NCI-H82 (cell line): Measurements from ENCODE around the gene DDX1.
A peak's percentile ranks its signal among the peaks of the same experiment; 100 is the strongest.

Experiments
- DNase-seq: peaks from one replicate; lab custom pipeline; 2025; lab: John Stamatoyannopoulos, UW

The DDX1 gene

GRCh38 chr2:15664273-15665066, 72.8 kb downstream of the DDX1 start:
- no peak for DNase-seq

DNA sequence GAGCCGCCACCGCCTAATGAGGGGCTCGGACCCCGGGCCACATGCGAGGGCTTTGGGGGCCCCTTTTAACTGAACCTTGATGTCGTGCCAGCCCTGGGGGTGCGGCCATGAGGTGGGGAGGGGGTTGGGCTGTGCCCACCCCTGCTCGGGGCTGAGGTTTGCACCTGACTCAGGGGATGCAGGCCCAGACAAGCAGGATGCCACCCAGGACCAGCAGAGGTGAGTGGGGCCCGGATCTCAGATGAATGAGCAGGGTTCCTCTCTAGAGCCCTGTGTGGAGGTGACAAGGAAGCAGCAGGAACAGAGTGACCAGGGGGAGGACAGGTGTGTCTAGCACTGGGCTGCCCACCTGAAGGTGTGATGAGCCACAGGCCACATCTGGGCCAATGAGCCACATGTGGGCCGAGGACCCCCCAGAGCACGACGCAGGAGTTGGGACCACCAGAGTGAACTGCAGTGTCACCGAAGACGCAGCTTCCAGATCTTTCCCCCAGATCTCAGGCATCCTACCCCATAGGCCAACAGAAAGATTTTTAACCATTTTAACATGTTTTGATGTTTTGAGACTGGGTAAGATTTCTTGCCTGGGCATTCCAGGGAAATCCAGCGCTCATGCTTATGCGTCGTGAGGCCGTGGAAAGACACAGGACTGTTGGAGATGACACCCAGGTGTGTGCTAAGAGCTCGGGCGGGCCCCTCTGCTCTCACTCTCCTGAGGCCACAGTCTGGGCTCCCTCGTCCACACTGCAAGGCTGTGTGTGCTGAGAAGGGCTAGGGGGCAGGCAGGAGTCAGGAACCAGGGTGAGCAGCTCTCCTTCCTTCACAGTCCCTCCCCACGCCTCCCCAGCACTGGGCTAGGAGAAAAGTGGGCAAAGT, 73.6 kb downstream of the DDX1 start:
- no peak for DNase-seq

DNA sequence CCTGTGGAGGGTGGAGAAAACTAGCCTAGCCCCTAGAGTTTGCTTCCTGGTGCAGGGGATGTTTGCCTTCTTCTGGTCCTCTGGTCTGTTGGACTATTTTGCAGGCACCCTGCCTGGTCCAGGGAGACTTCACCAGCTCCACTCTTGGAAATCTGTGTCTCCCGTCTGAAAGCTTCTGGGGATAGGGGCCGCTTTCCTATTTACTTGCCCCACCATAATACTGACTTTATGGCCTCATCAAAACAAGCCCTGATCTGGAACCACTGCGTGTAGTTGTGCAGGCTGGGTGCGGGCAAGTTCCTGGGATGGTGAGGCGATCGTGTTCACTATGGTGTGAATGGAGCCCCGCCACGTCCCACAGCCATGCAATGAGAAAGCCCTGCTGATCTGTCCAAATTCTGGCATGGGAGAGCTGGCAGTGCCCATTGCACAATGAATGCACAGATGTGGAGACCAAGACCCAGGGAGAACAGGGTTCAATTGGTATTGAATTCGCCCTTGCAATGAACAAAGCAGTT, 74.3 kb downstream of the DDX1 start:
- no peak for DNase-seq

- DNase-seq: no peak
Observed at GRCh38 chr2:15666861-15667808, 75.5 kb downstream of the DDX1 start.

GRCh38 chr2:15667809-15668556, 76.3 kb downstream of the DDX1 start:
- DNase-seq: peak; percentile 72

GRCh38 chr2:15668611-15669305, 77.1 kb downstream of the DDX1 start:
- DNase-seq: peak; percentile 84

DNA sequence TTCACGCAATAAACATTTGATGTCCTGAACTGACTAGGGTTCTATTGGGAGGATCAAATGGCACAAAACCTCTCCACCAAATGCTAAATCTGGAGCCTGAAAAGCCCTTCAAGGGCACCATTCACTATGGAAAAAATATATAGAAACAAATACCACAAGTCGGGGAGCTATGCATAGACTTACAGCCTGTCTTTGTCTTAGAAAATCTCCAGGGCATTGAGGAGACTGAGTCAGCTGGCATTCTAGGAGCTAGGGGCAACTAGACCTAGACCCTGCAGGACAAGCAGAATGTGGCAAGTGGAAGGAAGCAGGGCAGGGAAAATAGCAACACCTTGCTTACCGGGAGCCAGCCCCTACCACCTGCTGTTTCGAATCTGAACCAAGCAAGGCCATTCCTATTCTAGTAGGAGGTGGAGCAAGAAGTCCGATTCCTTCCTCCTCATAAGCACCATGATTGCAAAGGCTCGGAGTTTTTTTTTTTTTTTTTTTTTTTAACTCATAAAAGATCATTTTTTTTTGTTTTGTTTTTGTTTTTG, 77.8 kb downstream of the DDX1 start:
- DNase-seq: no peak

GRCh38 chr2:15670469-15670868, 78.8 kb downstream of the DDX1 start:
- no peak for DNase-seq

- no peak for DNase-seq
Observed at GRCh38 chr2:15670981-15671380, 79.3 kb downstream of the DDX1 start.

DNA sequence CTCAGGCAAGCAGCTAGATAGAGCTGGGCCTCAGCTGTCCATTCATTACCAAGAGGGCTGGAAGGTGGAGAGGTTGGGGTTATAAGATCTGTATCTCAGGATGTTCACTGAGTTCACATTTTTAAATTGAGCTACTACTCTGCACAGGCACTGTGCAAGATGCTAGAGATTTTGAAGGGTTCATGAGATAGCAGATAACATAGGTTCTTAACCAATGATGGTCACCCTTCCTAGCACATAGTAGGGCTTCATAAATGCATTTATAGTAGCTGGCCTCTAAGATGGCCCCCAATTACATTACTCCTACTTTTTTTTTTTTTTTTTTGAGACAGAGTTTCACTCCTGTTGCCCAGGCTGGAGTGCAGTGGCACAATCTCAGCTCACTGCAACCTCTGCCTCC, 79.7 kb downstream of the DDX1 start:
- DNase-seq: no peak

DNA sequence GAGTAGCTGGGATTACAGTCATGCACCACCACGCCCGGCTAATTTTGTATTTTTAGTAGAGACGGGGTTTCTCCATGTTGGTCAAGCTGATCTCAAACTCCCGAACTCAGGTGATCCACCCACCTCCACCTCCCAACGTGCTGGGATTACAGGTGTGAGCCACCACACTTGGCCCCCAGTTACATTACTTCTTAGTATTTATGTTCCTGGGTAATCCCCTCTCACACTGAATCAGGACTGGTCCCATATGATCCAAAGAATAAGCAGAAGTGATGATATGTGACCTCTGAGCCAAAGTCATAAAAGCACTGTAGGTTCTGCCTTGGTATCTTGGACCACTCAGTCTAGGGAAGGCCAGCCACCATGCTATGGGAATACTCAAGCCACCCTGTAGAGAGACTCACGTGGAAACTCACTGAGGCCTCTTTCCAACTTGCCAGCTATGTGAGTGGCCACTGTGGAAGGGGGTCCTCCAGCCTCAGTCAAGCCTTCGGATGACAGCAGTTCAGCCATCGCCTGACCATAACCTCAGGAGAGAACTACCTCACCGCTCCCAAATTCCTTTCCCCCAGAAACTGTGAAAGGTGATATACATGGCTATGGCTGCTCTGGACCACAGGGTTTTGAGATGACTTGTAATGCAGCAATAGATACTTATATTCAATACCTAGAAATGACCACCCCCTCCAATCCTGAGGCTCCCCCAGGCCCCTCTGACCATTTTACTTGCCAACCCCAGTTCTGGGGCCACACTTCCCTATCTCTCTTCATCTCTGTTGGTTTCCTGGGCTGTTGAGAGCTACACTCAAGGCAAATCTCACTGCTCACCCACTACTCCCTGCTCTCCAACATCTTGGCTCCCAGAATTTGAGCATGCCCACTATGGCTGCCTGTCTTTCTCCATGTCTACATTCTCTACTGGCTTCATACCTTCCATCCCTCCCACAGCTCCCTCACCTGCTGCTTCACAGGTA, 80.5 kb downstream of the DDX1 start:
- no peak for DNase-seq

DNA sequence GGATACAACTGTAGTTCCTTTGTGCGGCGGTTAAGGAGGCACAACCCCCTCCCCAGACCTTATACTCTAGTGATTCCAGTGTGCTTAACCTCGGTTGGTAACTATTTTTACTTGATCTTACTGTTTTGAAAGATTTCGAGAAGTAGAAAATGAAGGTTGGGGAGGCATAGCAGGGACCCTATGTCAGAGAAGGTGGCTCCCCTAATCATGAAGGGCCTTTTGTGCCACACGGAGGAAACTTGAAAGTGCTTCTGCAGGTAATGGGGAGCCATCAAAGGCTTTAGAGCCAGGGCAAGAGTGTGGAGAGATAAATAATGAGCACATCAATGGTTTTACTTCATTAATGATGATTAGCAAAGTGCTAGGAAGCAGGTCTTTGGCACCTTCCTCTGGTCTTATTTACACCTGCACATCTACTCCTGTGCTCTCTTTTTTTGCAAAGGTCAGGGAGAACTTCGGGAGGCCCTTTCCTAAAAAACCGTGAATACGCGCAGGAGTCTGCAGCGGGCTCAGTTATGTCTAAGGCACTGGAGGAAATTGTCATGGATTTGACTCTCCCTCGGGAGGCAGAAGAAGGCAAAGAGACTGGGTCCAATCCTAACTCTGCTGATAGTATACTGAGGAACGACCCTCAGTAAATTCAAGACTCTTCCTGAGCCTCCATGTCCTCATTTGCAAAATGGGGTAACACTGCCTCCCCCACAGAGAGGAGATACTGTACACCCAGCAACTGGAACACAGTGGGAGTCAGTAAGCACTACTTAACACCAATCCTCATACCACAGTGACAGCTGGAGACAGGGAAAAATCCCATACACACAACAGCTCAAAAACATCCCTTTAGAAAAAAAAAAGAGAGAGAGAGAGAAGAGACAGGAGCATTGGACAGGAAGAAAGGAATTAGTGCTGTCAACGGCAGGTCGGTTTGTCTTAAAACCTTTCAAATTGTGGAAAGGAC, 81.6 kb downstream of the DDX1 start:
- DNase-seq: peak; percentile 35

DNA sequence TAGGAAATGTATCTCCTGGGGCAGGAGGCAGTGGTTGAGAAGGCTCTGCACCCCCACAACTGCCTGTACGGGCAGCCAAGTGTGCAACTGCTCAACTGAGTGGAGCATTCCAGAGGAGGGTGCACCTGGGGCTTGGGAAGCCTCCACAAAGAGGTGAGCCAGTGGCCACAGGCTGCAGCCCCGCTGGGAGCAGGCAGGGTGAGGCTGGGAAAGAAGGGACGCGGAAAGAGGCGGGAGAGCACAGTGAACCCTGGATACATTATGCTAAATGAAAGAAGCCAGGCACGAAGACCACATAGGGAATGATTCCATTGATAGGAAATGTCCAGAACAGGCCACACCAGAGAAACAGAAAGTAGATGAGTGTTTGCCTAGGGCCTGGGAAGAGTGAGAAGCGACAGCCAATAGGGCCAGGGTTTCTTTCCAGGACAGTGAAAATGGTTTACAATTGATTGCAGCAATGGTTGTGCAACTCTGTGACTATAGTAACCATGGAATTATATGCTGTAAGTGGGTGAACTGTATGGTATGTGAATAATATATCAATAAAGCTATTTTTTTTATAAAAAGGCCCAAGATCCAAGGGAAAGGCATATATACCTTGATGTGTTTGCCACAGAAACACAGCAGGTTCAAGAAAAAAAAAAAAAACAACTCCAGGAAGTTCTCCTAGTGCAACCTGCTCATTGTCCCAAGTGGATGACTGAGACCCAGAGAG, 82.4 kb downstream of the DDX1 start:
- DNase-seq: peak; percentile 35

- no peak for DNase-seq
Observed at GRCh38 chr2:15674637-15675455, 83.2 kb downstream of the DDX1 start.

- no peak for DNase-seq
Observed at GRCh38 chr2:15675456-15676195, 84.0 kb downstream of the DDX1 start.
